Measurements from ENCODE around the gene MYL11. TPM values are rescaled to one million over a fixed set of nuclear protein-coding genes. Genes with fewer than 3 reads are reported as not detected.

Gene MYL11
- polyA plus RNA-seq, 1 donor (not counting 4 experiments of a cell fraction or from before 2014, with no cell fraction given): not detected

DNA sequence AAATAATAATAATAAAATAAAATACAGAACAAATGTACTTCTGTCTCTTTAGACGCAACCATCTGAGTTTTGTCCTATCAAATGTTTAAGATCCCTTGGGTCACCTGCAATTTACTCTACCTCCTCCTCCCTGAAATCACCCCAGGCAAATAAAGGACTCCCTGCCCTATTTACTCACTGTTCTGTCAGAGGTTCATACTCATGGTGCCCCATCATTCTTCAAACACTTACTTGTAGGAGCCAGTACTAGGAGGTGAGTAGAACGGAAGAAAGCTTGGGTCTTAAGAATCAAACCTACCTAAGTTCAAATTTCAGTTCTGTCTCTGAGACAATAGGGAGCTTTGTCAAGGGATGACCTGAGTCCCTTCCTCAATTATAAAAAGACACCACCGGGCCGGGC is 8.1 kb upstream of the MYL11 start:
- Histone ChIP-seq H3K9me3 (ENCODE audit: control insufficient read depth, low read depth, low read length) (no peaks in the 10 kb centered on the region), H3K4me2 (ENCODE audit: control insufficient read depth, extremely low read depth, insufficient read depth, low read depth, low read length) (peak overlapping the region; percentile 32), H3K36me3 (ENCODE audit: control insufficient read depth in 2 of 2, extremely low read depth in 1 of 2, insufficient read depth in 2 of 2, low read length in 2 of 2) (peaks cover 10 to 33% of the 10 kb centered on the region in 2 experiments), H3K27ac (ENCODE audit: control insufficient read depth, insufficient read depth, low read length) (no peak overlapping the region), H3K9ac (ENCODE audit: control insufficient read depth, extremely low read depth, insufficient read depth, low read length) (no peak overlapping the region), H3K4me1 (ENCODE audit: control insufficient read depth, extremely low read depth, insufficient read depth, low read length) (peaks cover 24% of the 10 kb centered on the region), H2AFZ (ENCODE audit: control insufficient read depth, low read length) (no peak overlapping the region), H3K4me3 (ENCODE audit: control insufficient read depth in 2 of 3, extremely low read depth in 1 of 3, insufficient read depth in 2 of 3, low read depth in 1 of 3, low read length in 3 of 3) (no peak overlapping the region), H3K9me1 (ENCODE audit: control insufficient read depth, extremely low read depth, insufficient read depth, low read length) (peaks cover 3% of the 10 kb centered on the region), H3K27me3 (ENCODE audit: control insufficient read depth, extremely low read depth, insufficient read depth, low read length) (no peaks in the 10 kb centered on the region), H4K20me1 (ENCODE audit: control insufficient read depth, extremely low read depth, insufficient read depth, low read length) (peaks cover 12% of the 10 kb centered on the region), H3K79me2 (ENCODE audit: control insufficient read depth, insufficient read depth, low read length) (peaks cover 77% of the 10 kb centered on the region)
- no peak for DNase-seq (ENCODE audit: low read depth, low spot score)
- dilution Hi-C loops (cut with MboI; ENCODE audit: extremely low pct_ligation_motif_present, low sequenced_read_pairs): no loop called here
- no peak for FAIRE-seq
- no peak for TF ChIP-seq EZH2 (IDR thresholded peaks at IDR 0.05; ENCODE audit: low read length)
- TF ChIP-seq, protein P1, sequence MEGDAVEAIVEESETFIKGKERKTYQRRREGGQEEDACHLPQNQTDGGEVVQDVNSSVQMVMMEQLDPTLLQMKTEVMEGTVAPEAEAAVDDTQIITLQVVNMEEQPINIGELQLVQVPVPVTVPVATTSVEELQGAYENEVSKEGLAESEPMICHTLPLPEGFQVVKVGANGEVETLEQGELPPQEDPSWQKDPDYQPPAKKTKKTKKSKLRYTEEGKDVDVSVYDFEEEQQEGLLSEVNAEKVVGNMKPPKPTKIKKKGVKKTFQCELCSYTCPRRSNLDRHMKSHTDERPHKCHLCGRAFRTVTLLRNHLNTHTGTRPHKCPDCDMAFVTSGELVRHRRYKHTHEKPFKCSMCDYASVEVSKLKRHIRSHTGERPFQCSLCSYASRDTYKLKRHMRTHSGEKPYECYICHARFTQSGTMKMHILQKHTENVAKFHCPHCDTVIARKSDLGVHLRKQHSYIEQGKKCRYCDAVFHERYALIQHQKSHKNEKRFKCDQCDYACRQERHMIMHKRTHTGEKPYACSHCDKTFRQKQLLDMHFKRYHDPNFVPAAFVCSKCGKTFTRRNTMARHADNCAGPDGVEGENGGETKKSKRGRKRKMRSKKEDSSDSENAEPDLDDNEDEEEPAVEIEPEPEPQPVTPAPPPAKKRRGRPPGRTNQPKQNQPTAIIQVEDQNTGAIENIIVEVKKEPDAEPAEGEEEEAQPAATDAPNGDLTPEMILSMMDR (optimal IDR thresholded peaks at IDR 0.05 in 1 of 3, IDR thresholded peaks at IDR 0.05 in 1 of 3, conservative IDR thresholded peaks at IDR 0.05 in 1 of 3; ENCODE audit: extremely low read depth in 1 of 3, insufficient read depth in 2 of 3, low read length in 3 of 3): no peak

- H3K36me3 ChIP-seq (ENCODE audit: control insufficient read depth in 2 of 2, extremely low read depth in 1 of 2, insufficient read depth in 2 of 2, low read length in 2 of 2): peaks cover 8 to 29% of the 10 kb centered on the region in 2 experiments
- H3K4me1 ChIP-seq (ENCODE audit: control insufficient read depth, extremely low read depth, insufficient read depth, low read length): peaks cover 25% of the 10 kb centered on the region
- H3K27ac ChIP-seq (ENCODE audit: control insufficient read depth, insufficient read depth, low read length): peak overlapping the region; percentile 73
- peak overlapping the region; percentile 74 to 97 (median 82) for H3K4me3 ChIP-seq (ENCODE audit: control insufficient read depth in 2 of 3, extremely low read depth in 1 of 3, insufficient read depth in 2 of 3, low read depth in 1 of 3, low read length in 3 of 3)
- peak overlapping the region; percentile 80 for H3K9ac ChIP-seq (ENCODE audit: control insufficient read depth, extremely low read depth, insufficient read depth, low read length)
- no peaks in the 10 kb centered on the region for H3K9me3 ChIP-seq (ENCODE audit: control insufficient read depth, low read depth, low read length)
- H3K9me1 ChIP-seq (ENCODE audit: control insufficient read depth, extremely low read depth, insufficient read depth, low read length): peaks cover 3% of the 10 kb centered on the region
- DNase-seq (ENCODE audit: low read depth, low spot score) (no peak), FAIRE-seq (no peak)
- H3K79me2 ChIP-seq (ENCODE audit: control insufficient read depth, insufficient read depth, low read length): peaks cover 73% of the 10 kb centered on the region
- H2AFZ ChIP-seq (ENCODE audit: control insufficient read depth, low read length): no peak overlapping the region
- no peak for TF ChIP-seq EZH2 (IDR thresholded peaks at IDR 0.05; ENCODE audit: low read length)
- TF ChIP-seq, protein P1 (optimal IDR thresholded peaks at IDR 0.05 in 1 of 3, IDR thresholded peaks at IDR 0.05 in 1 of 3, conservative IDR thresholded peaks at IDR 0.05 in 1 of 3; ENCODE audit: extremely low read depth in 1 of 3, insufficient read depth in 2 of 3, low read length in 3 of 3): no peak
- peak overlapping the region; percentile 95 for H3K4me2 ChIP-seq (ENCODE audit: control insufficient read depth, extremely low read depth, insufficient read depth, low read depth, low read length)
- peaks cover 12% of the 10 kb centered on the region for H4K20me1 ChIP-seq (ENCODE audit: control insufficient read depth, extremely low read depth, insufficient read depth, low read length)
- H3K27me3 ChIP-seq (ENCODE audit: control insufficient read depth, extremely low read depth, insufficient read depth, low read length): no peaks in the 10 kb centered on the region
- dilution Hi-C loops (cut with MboI; ENCODE audit: extremely low pct_ligation_motif_present, low sequenced_read_pairs): no loop called here
These were observed 7.1 kb upstream of the MYL11 start for GRCh38 chr16:30367349-30368009.
